H7 (cell line): Measurements from ENCODE around the gene ATP2C2. TPM values are rescaled to one million over a fixed set of nuclear protein-coding genes. Genes with fewer than 3 reads are reported as not detected.

Experiments
- DNase-seq: peaks from one replicate; pipeline ENCODE4 v3.0.0; 2012
- H3K27me3 ChIP-seq: 2 replicates; pipeline ENCODE4 v1.6.0; 2011; ENCODE audit warnings: mild to moderate bottlenecking, low read length; ENCODE audit not compliant: control insufficient read depth, insufficient read depth
- H3K36me3 ChIP-seq: replicated peaks from 2 replicates; pipeline ENCODE4 v1.5.1; 2011; ENCODE audit warnings: low read length; ENCODE audit not compliant: control insufficient read depth, insufficient read depth
- H3K4me3 ChIP-seq: 2 replicates; pipeline ENCODE4 v1.5.1; 2011; ENCODE audit warnings: low read depth, mild to moderate bottlenecking, control low read depth, low read length, moderate library complexity; ENCODE audit not compliant: insufficient read depth
- total RNA-seq: library from RNA; depleted of rRNA; stranded (reverse); fragments of >200 nt; shearing (Covaris generic); gene quantifications from 2 replicates; pipeline ENCODE4 v1.2.3, GENCODE V29; 2014

ATP2C2 gene
- total RNA-seq, 1 experiment from 2014 or later: 0.24 TPM

GRCh38 chr16:84366208-84366607 lies 2.1 kb upstream of the ATP2C2 start:
- peaks cover 27% of the 10 kb centered on the region for H3K27me3 ChIP-seq
- no peak for DNase-seq
- H3K36me3 ChIP-seq: no peaks in the 10 kb centered on the region
- H3K4me3 ChIP-seq: no peak overlapping the region

- Histone ChIP-seq H3K36me3 (no peaks in the 10 kb centered on the region), H3K4me3 (no peak overlapping the region), H3K27me3 (peaks cover 27% of the 10 kb centered on the region)
- no peak for DNase-seq
These were observed 1.0 kb upstream of the ATP2C2 start for GRCh38 chr16:84367297-84367680.

GRCh38 chr16:84367750-84368307 lies 509 bp upstream of the ATP2C2 start:
- Histone ChIP-seq H3K4me3 (peak overlapping the region; percentile 65), H3K36me3 (no peaks in the 10 kb centered on the region), H3K27me3 (peaks cover 27% of the 10 kb centered on the region)
- DNase-seq: no peak

- H3K27me3 ChIP-seq: peaks cover 27% of the 10 kb centered on the region
- H3K36me3 ChIP-seq: no peaks in the 10 kb centered on the region
- peak; percentile 68 for DNase-seq
- H3K4me3 ChIP-seq: peak overlapping the region; percentile 65; the same call in 1 of the 2 replicates
These were observed 767 bp downstream of the ATP2C2 start for GRCh38 chr16:84369105-84369504.

GRCh38 chr16:84369938-84370627 lies 1.7 kb downstream of the ATP2C2 start:
- Histone ChIP-seq H3K27me3 (peaks cover 27% of the 10 kb centered on the region), H3K4me3 (no peak overlapping the region), H3K36me3 (no peaks in the 10 kb centered on the region)
- no peak for DNase-seq

- DNase-seq: no peak
- Histone ChIP-seq H3K36me3 (no peaks in the 10 kb centered on the region), H3K27me3 (peaks cover 27% of the 10 kb centered on the region), H3K4me3 (no peak overlapping the region)
These were observed 2.6 kb downstream of the ATP2C2 start for GRCh38 chr16:84370723-84371552.

- no peaks in the 10 kb centered on the region for H3K36me3 ChIP-seq
- peaks cover 27% of the 10 kb centered on the region for H3K27me3 ChIP-seq
These were observed 3.2 kb downstream of the ATP2C2 start for GRCh38 chr16:84371553-84371865.

GRCh38 chr16:84373907-84374489 lies 5.7 kb downstream of the ATP2C2 start:
- no peaks in the 10 kb centered on the region for H3K36me3 ChIP-seq
- no peak for DNase-seq
- H3K27me3 ChIP-seq: peaks cover 6% of the 10 kb centered on the region
- H3K4me3 ChIP-seq: no peak overlapping the region

More at GRCh38 chr16:84371553-84371865, 3.2 kb downstream of the ATP2C2 start:
- no peak overlapping the region for H3K4me3 ChIP-seq
- no peak for DNase-seq

GRCh38 chr16:84378099-84378498 lies 9.8 kb downstream of the ATP2C2 start:
- H3K4me3 ChIP-seq: no peak overlapping the region

GRCh38 chr16:84378567-84378966 lies 10.2 kb downstream of the ATP2C2 start:
- no peaks in the 10 kb centered on the region for H3K36me3 ChIP-seq
- no peak overlapping the region for H3K4me3 ChIP-seq
- H3K27me3 ChIP-seq: no peaks in the 10 kb centered on the region
- no peak for DNase-seq

More at GRCh38 chr16:84378099-84378498, 9.8 kb downstream of the ATP2C2 start:
- Histone ChIP-seq H3K36me3 (no peaks in the 10 kb centered on the region), H3K27me3 (no peaks in the 10 kb centered on the region)
- DNase-seq: no peak

GRCh38 chr16:84379008-84379708 lies 10.8 kb downstream of the ATP2C2 start:
- no peak for DNase-seq
- Histone ChIP-seq H3K27me3 (no peaks in the 10 kb centered on the region), H3K36me3 (no peaks in the 10 kb centered on the region), H3K4me3 (no peak overlapping the region)

- Histone ChIP-seq H3K36me3 (no peaks in the 10 kb centered on the region), H3K4me3 (no peak overlapping the region), H3K27me3 (no peaks in the 10 kb centered on the region)
- no peak for DNase-seq
These were observed 11.5 kb downstream of the ATP2C2 start for GRCh38 chr16:84379709-84380362.

- H3K27me3 ChIP-seq: no peaks in the 10 kb centered on the region
- H3K4me3 ChIP-seq: no peak overlapping the region
- no peaks in the 10 kb centered on the region for H3K36me3 ChIP-seq
- no peak for DNase-seq
These were observed 12.1 kb downstream of the ATP2C2 start for GRCh38 chr16:84380405-84380804.

- Histone ChIP-seq H3K4me3 (no peak overlapping the region), H3K36me3 (no peaks in the 10 kb centered on the region), H3K27me3 (no peaks in the 10 kb centered on the region)
- DNase-seq: no peak
These were observed 14.1 kb downstream of the ATP2C2 start for GRCh38 chr16:84382396-84382795.
